ENCODE data around the gene FASTKD2. TPM values are rescaled to one million over a fixed set of nuclear protein-coding genes. Genes with fewer than 3 reads are reported as not detected.

FASTKD2 gene
- polyA plus RNA-seq (2012; ENCODE audit: insufficient read depth, insufficient read length) = 25.5 TPM

GRCh38 chr2:206765242-206766056, at the start of gene FASTKD2, which contains the start of gene MDH1B:
TSS of gene FASTKD2 (plus strand) at chr2:206765606. CDS start at chr2:206766694, 1,088 bp downstream.
TSS of gene MDH1B (minus strand) at chr2:206765328. CDS start at chr2:206765271, 57 bp downstream.
- peak; percentile 92 for DNase-seq (ENCODE audit: low read depth, low spot score)
- peak within 1 kb of the TSS; percentile 66 for H3K4me3 ChIP-seq (ENCODE audit: low read length)

- no peak overlapping the region for H3K4me3 ChIP-seq (ENCODE audit: low read length)
- DNase-seq (ENCODE audit: low read depth, low spot score) = no peak
Observed at GRCh38 chr2:206716623-206717022, 48.8 kb upstream of the FASTKD2 start.

- no peak for DNase-seq (ENCODE audit: low read depth, low spot score)
- H3K4me3 ChIP-seq (ENCODE audit: low read length) = no peak within 1 kb of the TSS
Observed at GRCh38 chr2:206718296-206718695, 47.1 kb upstream of the FASTKD2 start, which contains the start of gene DYTN. TSS of gene DYTN (minus strand) at chr2:206718396. CDS start at chr2:206718279, 117 bp downstream.

- no peak for DNase-seq (ENCODE audit: low read depth, low spot score)
- no peak overlapping the region for H3K4me3 ChIP-seq (ENCODE audit: low read length)
Observed at GRCh38 chr2:206721256-206721920, 44.0 kb upstream of the FASTKD2 start.

GRCh38 chr2:206723288-206723687, 42.1 kb upstream of the FASTKD2 start:
- DNase-seq (ENCODE audit: low read depth, low spot score) = no peak
- H3K4me3 ChIP-seq (ENCODE audit: low read length) = no peak overlapping the region

GRCh38 chr2:206727287-206727686, 38.1 kb upstream of the FASTKD2 start:
- DNase-seq (ENCODE audit: low read depth, low spot score) = no peak
- no peak overlapping the region for H3K4me3 ChIP-seq (ENCODE audit: low read length)

- H3K4me3 ChIP-seq (ENCODE audit: low read length) = no peak overlapping the region
- DNase-seq (ENCODE audit: low read depth, low spot score) = no peak
Observed at GRCh38 chr2:206728277-206729199, 36.9 kb upstream of the FASTKD2 start.

- no peak overlapping the region for H3K4me3 ChIP-seq (ENCODE audit: low read length)
- no peak for DNase-seq (ENCODE audit: low read depth, low spot score)
Observed at GRCh38 chr2:206733341-206733740, 32.1 kb upstream of the FASTKD2 start.

GRCh38 chr2:206736935-206737334, 28.5 kb upstream of the FASTKD2 start:
- no peak for DNase-seq (ENCODE audit: low read depth, low spot score)
- H3K4me3 ChIP-seq (ENCODE audit: low read length) = no peak overlapping the region

GRCh38 chr2:206739271-206739670, 26.1 kb upstream of the FASTKD2 start:
- H3K4me3 ChIP-seq (ENCODE audit: low read length) = no peak overlapping the region
- no peak for DNase-seq (ENCODE audit: low read depth, low spot score)

- H3K4me3 ChIP-seq (ENCODE audit: low read length) = no peak overlapping the region
Observed at GRCh38 chr2:206740800-206741199, 24.6 kb upstream of the FASTKD2 start.

GRCh38 chr2:206756816-206757215, 8.6 kb upstream of the FASTKD2 start:
- H3K4me3 ChIP-seq (ENCODE audit: low read length) = no peak overlapping the region
- no peak for DNase-seq (ENCODE audit: low read depth, low spot score)

More at GRCh38 chr2:206740800-206741199, 24.6 kb upstream of the FASTKD2 start:
- no peak for DNase-seq (ENCODE audit: low read depth, low spot score)

GRCh38 chr2:206764673-206765241, 649 bp upstream of the FASTKD2 start:
- DNase-seq (ENCODE audit: low read depth, low spot score) = no peak
- peak overlapping the region; percentile 66 for H3K4me3 ChIP-seq (ENCODE audit: low read length)

- peak overlapping the region; percentile 66 for H3K4me3 ChIP-seq (ENCODE audit: low read length)
- DNase-seq (ENCODE audit: low read depth, low spot score) = no peak
Observed at GRCh38 chr2:206766057-206766930, 888 bp downstream of the FASTKD2 start.

- no peak overlapping the region for H3K4me3 ChIP-seq (ENCODE audit: low read length)
- DNase-seq (ENCODE audit: low read depth, low spot score) = no peak
Observed at GRCh38 chr2:206774871-206775270, 9.5 kb downstream of the FASTKD2 start.

GRCh38 chr2:206776432-206776831, 11.0 kb downstream of the FASTKD2 start:
- no peak for DNase-seq (ENCODE audit: low read depth, low spot score)
- H3K4me3 ChIP-seq (ENCODE audit: low read length) = no peak overlapping the region

- H3K4me3 ChIP-seq (ENCODE audit: low read length) = no peak overlapping the region
- DNase-seq (ENCODE audit: low read depth, low spot score) = no peak
Observed at GRCh38 chr2:206780671-206781070, 15.3 kb downstream of the FASTKD2 start.

GRCh38 chr2:206783718-206784117, 18.3 kb downstream of the FASTKD2 start:
- no peak for DNase-seq (ENCODE audit: low read depth, low spot score)
- H3K4me3 ChIP-seq (ENCODE audit: low read length) = no peak overlapping the region

Data from Jurkat, Clone E6-1 (cell line).